IPS DF 19.7 (cell line): ENCODE data around the gene CREB3L2.
"Not testable (repeated sequence)": the region's sequence is repeated elsewhere in the genome, so short reads cannot be mapped to it uniquely, and the experiment has no call there.

ENCODE experiments used
- DNase-seq: peaks from one replicate; pipeline ENCODE4 v3.0.0-alpha.2; 2013; ENCODE audit warnings: low read depth, low spot score

The CREB3L2 gene

GRCh38 chr7:138014201-138014600, 12.3 kb upstream of the CREB3L2 start:
- not testable (repeated sequence) for DNase-seq

GRCh38 chr7:138009350-138009653, 7.4 kb upstream of the CREB3L2 start:
- no peak for DNase-seq

GRCh38 chr7:138008588-138009349, 6.9 kb upstream of the CREB3L2 start:
- DNase-seq = no peak

- no peak for DNase-seq
Measured at GRCh38 chr7:138008019-138008587, 6.2 kb upstream of the CREB3L2 start.

- no peak for DNase-seq
Measured at GRCh38 chr7:138006106-138006505, 4.2 kb upstream of the CREB3L2 start.

- DNase-seq = no peak
Measured at GRCh38 chr7:138004936-138005335, 3.0 kb upstream of the CREB3L2 start.

GRCh38 chr7:138004046-138004445, 2.2 kb upstream of the CREB3L2 start:
- no peak for DNase-seq

- no peak for DNase-seq
Measured at GRCh38 chr7:138002828-138003189, 923 bp upstream of the CREB3L2 start.

GRCh38 chr7:138002096-138002827, 376 bp upstream of the CREB3L2 start:
- peak; percentile 98 for DNase-seq

GRCh38 chr7:138000081-138000701, 1.7 kb downstream of the CREB3L2 start:
- DNase-seq = no peak

- DNase-seq = no peak
Measured at GRCh38 chr7:137999496-138000080, 2.3 kb downstream of the CREB3L2 start.

- no peak for DNase-seq
Measured at GRCh38 chr7:137998250-137998649, 3.6 kb downstream of the CREB3L2 start.

GRCh38 chr7:137996871-137997270, 5.0 kb downstream of the CREB3L2 start:
- no peak for DNase-seq

- no peak for DNase-seq
Measured at GRCh38 chr7:137996386-137996851, 5.5 kb downstream of the CREB3L2 start.

GRCh38 chr7:137994216-137994615, 7.7 kb downstream of the CREB3L2 start:
- DNase-seq = no peak

GRCh38 chr7:137993395-137993743, 8.5 kb downstream of the CREB3L2 start:
- no peak for DNase-seq

- DNase-seq = no peak
Measured at GRCh38 chr7:137992550-137993394, 9.1 kb downstream of the CREB3L2 start.

GRCh38 chr7:137992104-137992549, 9.8 kb downstream of the CREB3L2 start:
- no peak for DNase-seq

- no peak for DNase-seq
Measured at GRCh38 chr7:137990251-137990941, 11.5 kb downstream of the CREB3L2 start.

- DNase-seq = no peak
Measured at GRCh38 chr7:137989590-137989989, 12.3 kb downstream of the CREB3L2 start.

GRCh38 chr7:137989094-137989493, 12.8 kb downstream of the CREB3L2 start:
- no peak for DNase-seq
